HEK293T (cell line): ENCODE results near the gene FCGBP.
"Not testable (repeated sequence)": the region's sequence is repeated elsewhere in the genome, so short reads cannot be mapped to it uniquely, and the experiment has no call there.

ENCODE experiments used
- ARNT ChIP-seq: fragments of 450-650 bp; IDR thresholded peaks from 2 replicates; pipeline ENCODE4 v1.6.1; 2017; ENCODE audit warnings: mild to moderate bottlenecking
- BHLHE40 ChIP-seq: fragments of 450-650 bp; IDR thresholded peaks from 2 replicates; pipeline ENCODE4 v1.6.1; 2016; ENCODE audit warnings: mild to moderate bottlenecking, moderate library complexity, borderline replicate concordance
- FOXA1 ChIP-seq: fragments of 450-650 bp; IDR thresholded peaks from 2 replicates; pipeline ENCODE4 v1.6.1; 2016; ENCODE audit warnings: mild to moderate bottlenecking
- FOXK2 ChIP-seq: fragments of 450-650 bp; IDR thresholded peaks from 2 replicates; pipeline ENCODE4 v1.6.1; 2016; ENCODE audit warnings: mild to moderate bottlenecking
- HDGF ChIP-seq: fragments of 450-650 bp; IDR thresholded peaks from 2 replicates; pipeline ENCODE4 v1.6.1; 2017; ENCODE audit warnings: antibody characterized with exemption, borderline replicate concordance
- NFRKB ChIP-seq: fragments of 450-650 bp; IDR thresholded peaks from 2 replicates; pipeline ENCODE4 v1.6.1; 2016; ENCODE audit warnings: mild to moderate bottlenecking, moderate library complexity
- SP1 ChIP-seq: fragments of 450-650 bp; IDR thresholded peaks from 2 replicates; pipeline ENCODE4 v1.6.1; 2017
- SUZ12 ChIP-seq: fragments of 450-650 bp; IDR thresholded peaks from 2 replicates; pipeline ENCODE4 v1.6.1; 2016; ENCODE audit warnings: mild to moderate bottlenecking
- TARDBP ChIP-seq: fragments of 450-650 bp; IDR thresholded peaks from 2 replicates; pipeline ENCODE4 v1.6.1; 2016

DNA sequence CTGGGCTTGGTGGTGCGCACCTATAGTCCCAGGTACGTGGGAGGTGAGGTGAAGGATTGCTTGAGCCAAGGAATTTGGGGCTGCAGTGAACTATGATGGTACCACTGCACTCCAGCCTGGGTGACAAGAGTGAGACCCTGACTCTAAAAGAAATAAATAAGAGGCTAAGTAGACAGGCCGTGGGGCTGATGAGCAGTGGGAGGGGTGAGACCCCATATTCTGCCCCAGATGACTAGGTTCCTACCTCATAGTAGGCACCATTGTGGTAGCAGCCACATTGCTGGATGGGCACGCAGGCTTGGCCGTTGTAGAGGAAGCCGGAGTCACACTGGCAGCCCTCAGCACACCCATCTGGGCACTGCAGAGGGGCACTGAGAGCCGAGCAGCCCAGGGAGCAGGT, 32.8 kb downstream of the FCGBP start:
- not testable (repeated sequence) for TF ChIP-seq SP1, SUZ12, HDGF, TARDBP, FOXA1, ARNT, FOXK2, NFRKB, BHLHE40
